SK-N-SH (cell line): ENCODE measurements around the gene PDIK1L. TPM values are rescaled to one million over a fixed set of nuclear protein-coding genes. Genes with fewer than 3 reads are reported as not detected.

ENCODE experiments used
- CTCF ChIA-PET: fragments of 300-600, 350-600 bp; formaldehyde crosslinking; extraction: SDS; loops from one replicate; lab custom pipeline; 2021; lab: Yijun Ruan, JAX
- POLR2A ChIA-PET: fragments of 350-600 bp; sonication (Branson Sonifier 250); formaldehyde crosslinking; extraction: SDS; loops from one replicate; lab custom pipeline; 2020; ENCODE audit warnings: antibody characterized with exemption, inconsistent platforms; lab: Yijun Ruan, JAX
- DNase-seq: peaks from one replicate; pipeline ENCODE4 v3.0.0; 2012
- H2AFZ ChIP-seq: fragments of 200-600 bp; sonication (generic); 2 replicates; pipeline ENCODE4 v1.8.1; 2016; ENCODE audit warnings: antibody characterized with exemption, mild to moderate bottlenecking, low read depth
- H3F3A ChIP-seq: fragments of 200-600 bp; sonication (generic); replicated peaks from 2 replicates; pipeline ENCODE3; 2016; ENCODE audit warnings: antibody characterized with exemption, mild to moderate bottlenecking; ENCODE audit not compliant: insufficient read depth
- H3K27ac ChIP-seq, 2 experiments: fragments of 200-500 bp in 1 of 2; fragments of 200-600 bp in 1 of 2; sonication (Bioruptor generic) in 1 of 2; sonication (generic), shearing (Covaris generic) in 1 of 2; 2 replicates each; pipeline versions ENCODE4 v1.5.1 to v1.6.1; 2014 to 2016; ENCODE audit warnings: low read depth in 2 of 2, inconsistent platforms in 1 of 2, low read length in 1 of 2, mild to moderate bottlenecking in 1 of 2, mixed read lengths in 1 of 2
- H3K27me3 ChIP-seq: fragments of 200-600 bp; sonication (generic), shearing (Covaris generic); 2 replicates; pipeline ENCODE4 v1.6.1; 2016; ENCODE audit warnings: mixed run types; ENCODE audit not compliant: insufficient read depth
- H3K36me3 ChIP-seq, 2 experiments: fragments of 200-500 bp in 1 of 2; fragments of 200-600 bp in 1 of 2; sonication (Bioruptor generic) in 1 of 2; sonication (generic) in 1 of 2; replicated peaks in 1 of 2; 2 replicates each; pipeline versions ENCODE3 to v1.5.1; 2014 to 2016; ENCODE audit warnings: low read length in 1 of 2, mild to moderate bottlenecking in 1 of 2; ENCODE audit not compliant: insufficient read depth in 2 of 2, control insufficient read depth in 1 of 2
- H3K4me1 ChIP-seq, 2 experiments: fragments of 200-500 bp in 1 of 2; fragments of 200-600 bp in 1 of 2; sonication (Bioruptor generic) in 1 of 2; sonication (generic), shearing (Covaris generic) in 1 of 2; 2 replicates each; pipeline versions ENCODE4 v1.5.1 to v1.6.1; 2014 to 2016; ENCODE audit warnings: low read depth in 1 of 2, low read length in 1 of 2, mixed run types in 1 of 2; ENCODE audit not compliant: insufficient read depth in 2 of 2, control insufficient read depth in 1 of 2
- H3K4me2 ChIP-seq: fragments of 200-600 bp; sonication (generic), shearing (Covaris generic); 2 replicates; pipeline ENCODE4 v1.6.1; 2017; ENCODE audit warnings: mixed run types
- H3K4me3 ChIP-seq, 2 experiments: fragments of 200-500 bp in 1 of 2; fragments of 200-600 bp in 1 of 2; sonication (Bioruptor generic) in 1 of 2; sonication (generic), shearing (Covaris generic) in 1 of 2; 2 replicates each; pipeline versions ENCODE4 v1.5.1 to v1.8.1; 2014 to 2016; ENCODE audit warnings: low read depth in 2 of 2, inconsistent platforms in 1 of 2, low read length in 1 of 2, mild to moderate bottlenecking in 1 of 2, mixed read lengths in 1 of 2, moderate library complexity in 1 of 2
- H3K79me2 ChIP-seq: fragments of 200-600 bp; sonication (generic); 2 replicates; pipeline ENCODE4 v1.8.1; 2017; ENCODE audit warnings: mild to moderate bottlenecking; ENCODE audit not compliant: insufficient read depth
- H3K9ac ChIP-seq: fragments of 200-600 bp; sonication (generic); 2 replicates; pipeline ENCODE4 v1.6.1; 2017; ENCODE audit warnings: mixed run types
- H3K9me2 ChIP-seq: fragments of 200-600 bp; sonication (generic); 2 replicates; pipeline ENCODE4 v1.6.1; 2017; ENCODE audit warnings: mixed run types
- H3K9me3 ChIP-seq: fragments of 200-600 bp; sonication (generic); 2 replicates; pipeline ENCODE4 v1.6.1; 2017; ENCODE audit warnings: mixed run types, mild to moderate bottlenecking, moderate library complexity
- H4K20me1 ChIP-seq: fragments of 200-600 bp; sonication (generic); 2 replicates; pipeline ENCODE4 v1.6.1; 2017; ENCODE audit warnings: mild to moderate bottlenecking, mixed run types; ENCODE audit not compliant: insufficient read depth
- ELF1 ChIP-seq: IDR thresholded peaks from 2 replicates; pipeline ENCODE4 v1.4.0; 2012
- EZH2phosphoT487 ChIP-seq: fragments of 200-600 bp; sonication (generic); IDR thresholded peaks from 2 replicates; pipeline ENCODE4 v1.6.1; 2017; ENCODE audit warnings: low read depth, mixed run types, mild to moderate bottlenecking, antibody characterized with exemption, moderate library complexity, borderline replicate concordance
- FOSL2 ChIP-seq: IDR thresholded peaks from 2 replicates; pipeline ENCODE4 v1.4.0; 2012; ENCODE audit warnings: low read depth, mild to moderate bottlenecking, moderate library complexity, borderline replicate concordance
- FOXJ3 ChIP-seq: sonication (generic); formaldehyde crosslinking; IDR thresholded peaks from 2 replicates; pipeline ENCODE4 v1.5.1; 2020; ENCODE audit warnings: mild to moderate bottlenecking, missing genetic modification reagents
- GABPA ChIP-seq: IDR thresholded peaks from 2 replicates; pipeline ENCODE4 v1.4.0; 2012; ENCODE audit warnings: low read depth, mild to moderate bottlenecking
- GATA2 ChIP-seq: sonication (generic); formaldehyde crosslinking; IDR thresholded peaks from 2 replicates; pipeline ENCODE4 v1.5.0; 2020; ENCODE audit warnings: mild to moderate bottlenecking, missing genetic modification reagents
- NFIC ChIP-seq: IDR thresholded peaks from 2 replicates; pipeline ENCODE4 v1.4.0; 2012; ENCODE audit warnings: borderline replicate concordance
- NRF1 ChIP-seq: IDR thresholded peaks from 2 replicates; pipeline ENCODE4 v1.6.1; 2012; ENCODE audit warnings: low read depth, mild to moderate bottlenecking, low read length
- RCOR1 ChIP-seq: fragments of 150-350 bp; IDR thresholded peaks from 2 replicates; pipeline ENCODE4 v1.6.1; 2017; ENCODE audit warnings: antibody characterized with exemption, low read length
- RXRA ChIP-seq: IDR thresholded peaks from 2 replicates; pipeline ENCODE4 v1.4.0; 2012; ENCODE audit warnings: low read depth, mild to moderate bottlenecking, borderline replicate concordance
- SIN3A ChIP-seq: IDR thresholded peaks from 2 replicates; pipeline ENCODE4 v1.6.1; 2012; ENCODE audit warnings: low read depth, mild to moderate bottlenecking, low read length, moderate library complexity, borderline replicate concordance
- SMC3 ChIP-seq: IDR thresholded peaks from 2 replicates; pipeline ENCODE4 v1.6.1; 2012; ENCODE audit warnings: low read depth, low read length, improper control_type of control experiment
- TEAD4 ChIP-seq: IDR thresholded peaks from 2 replicates; pipeline ENCODE4 v1.4.0; 2012; ENCODE audit warnings: mild to moderate bottlenecking, borderline replicate concordance; ENCODE audit not compliant: insufficient read depth
- whole genome bisulfite sequencing: methylation state at CpG from one replicate; pipeline ENCODE4 v1.1.6; 2017; ENCODE audit warnings: low lambda C conversion rate; 5-methylcytosine and 5-hydroxymethylcytosine counted together
- polyA plus RNA-seq, 3 experiments: library from polyadenylated mRNA; depleted of rRNA; stranded (reverse); fragments of >200 nt; gene quantifications; 2 replicates each; pipeline ENCODE4 v1.2.3, GENCODE V29; 2012
- TF ChIP-seq, protein P1 (sequence below): IDR thresholded peaks from 2 replicates; pipeline ENCODE4 v1.4.0; 2012; ENCODE audit warnings: low read depth, borderline replicate concordance
- TF ChIP-seq, protein P2 (sequence below): IDR thresholded peaks from 2 replicates; pipeline ENCODE4 v1.4.0; 2012; ENCODE audit warnings: low read depth
- TF ChIP-seq, protein P3 (sequence below): fragments of 150-350 bp; IDR thresholded peaks from 2 replicates; pipeline ENCODE4 v1.6.1; 2016; ENCODE audit warnings: mild to moderate bottlenecking, low read depth, low read length
- TF ChIP-seq, protein P4 (sequence below): IDR thresholded peaks from 2 replicates; pipeline ENCODE4 v1.4.0; 2012; ENCODE audit warnings: low read depth, borderline replicate concordance
- TF ChIP-seq, protein P5 (sequence below): IDR thresholded peaks from 2 replicates; pipeline ENCODE4; 2012
- TF ChIP-seq, protein P6 (sequence below): fragments of 150-350 bp; IDR thresholded peaks from 2 replicates; pipeline ENCODE4 v1.6.1; 2017; ENCODE audit warnings: antibody characterized with exemption, low read length, low read depth, borderline replicate concordance
- TF ChIP-seq, protein P7 (sequence below): fragments of 200-600 bp; sonication (generic); IDR thresholded peaks from 2 replicates; pipeline ENCODE4 v1.6.1; 2017; ENCODE audit warnings: antibody characterized with exemption, mild to moderate bottlenecking, moderate library complexity

The PDIK1L gene
- polyA plus RNA-seq, 1 of the 3 experiments (the other 2 are of a cell fraction), result 1.2 TPM

DNA sequence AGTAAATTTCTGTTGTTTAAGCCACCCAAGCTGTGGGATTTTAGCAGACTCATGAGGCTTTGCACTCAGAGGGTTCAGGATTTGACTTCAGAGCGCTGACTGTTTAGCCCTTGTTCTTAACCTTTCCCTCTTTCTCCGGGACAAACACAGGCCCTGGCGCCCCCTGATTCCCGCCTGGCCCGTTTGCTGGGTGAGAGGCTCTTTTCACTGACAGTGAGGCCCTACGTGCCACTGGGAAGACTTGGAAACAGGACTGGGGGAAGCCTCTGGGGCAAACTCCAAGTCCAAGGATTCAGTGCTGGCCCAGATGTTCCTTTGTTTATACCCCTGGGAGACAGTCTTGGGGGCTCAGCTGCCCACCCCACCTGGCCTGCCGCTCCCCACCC lies 32.5 kb upstream of the PDIK1L start:
- 71% methylated on average over 6 of the region's 7 CpGs for WGBS
- Histone ChIP-seq H3K4me2 (no peak overlapping the region), H3K36me3 (no peaks in the 10 kb centered on the region), H2AFZ (no peak overlapping the region), H3K9ac (no peak overlapping the region), H3F3A (no peaks in the 10 kb centered on the region), H3K27ac (no peak overlapping the region), H3K4me3 (no peak overlapping the region), H3K9me3 (no peaks in the 10 kb centered on the region), H3K79me2 (no peaks in the 10 kb centered on the region), H3K4me1 (no peaks in the 10 kb centered on the region), H4K20me1 (no peaks in the 10 kb centered on the region), H3K9me2 (no peaks in the 10 kb centered on the region), H3K27me3 (peaks cover 3% of the 10 kb centered on the region; the same call in 1 of the 2 replicates)
- no peak for DNase-seq
- CTCF ChIA-PET, result interaction anchor here (0.6 to 1.5 kb wide), 5 partner anchors 21 to 338 kb away, joined by 3 to 4 read pairs (median 3); no protein-coding TSS in a partner anchor
- POLR2A ChIA-PET, result no interaction called here
- TF ChIP-seq, protein P1, sequence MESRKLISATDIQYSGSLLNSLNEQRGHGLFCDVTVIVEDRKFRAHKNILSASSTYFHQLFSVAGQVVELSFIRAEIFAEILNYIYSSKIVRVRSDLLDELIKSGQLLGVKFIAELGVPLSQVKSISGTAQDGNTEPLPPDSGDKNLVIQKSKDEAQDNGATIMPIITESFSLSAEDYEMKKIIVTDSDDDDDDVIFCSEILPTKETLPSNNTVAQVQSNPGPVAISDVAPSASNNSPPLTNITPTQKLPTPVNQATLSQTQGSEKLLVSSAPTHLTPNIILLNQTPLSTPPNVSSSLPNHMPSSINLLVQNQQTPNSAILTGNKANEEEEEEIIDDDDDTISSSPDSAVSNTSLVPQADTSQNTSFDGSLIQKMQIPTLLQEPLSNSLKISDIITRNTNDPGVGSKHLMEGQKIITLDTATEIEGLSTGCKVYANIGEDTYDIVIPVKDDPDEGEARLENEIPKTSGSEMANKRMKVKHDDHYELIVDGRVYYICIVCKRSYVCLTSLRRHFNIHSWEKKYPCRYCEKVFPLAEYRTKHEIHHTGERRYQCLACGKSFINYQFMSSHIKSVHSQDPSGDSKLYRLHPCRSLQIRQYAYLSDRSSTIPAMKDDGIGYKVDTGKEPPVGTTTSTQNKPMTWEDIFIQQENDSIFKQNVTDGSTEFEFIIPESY, result no peak
- TF ChIP-seq, protein P2, sequence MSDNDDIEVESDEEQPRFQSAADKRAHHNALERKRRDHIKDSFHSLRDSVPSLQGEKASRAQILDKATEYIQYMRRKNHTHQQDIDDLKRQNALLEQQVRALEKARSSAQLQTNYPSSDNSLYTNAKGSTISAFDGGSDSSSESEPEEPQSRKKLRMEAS, result no peak
- TF ChIP-seq, protein P3, sequence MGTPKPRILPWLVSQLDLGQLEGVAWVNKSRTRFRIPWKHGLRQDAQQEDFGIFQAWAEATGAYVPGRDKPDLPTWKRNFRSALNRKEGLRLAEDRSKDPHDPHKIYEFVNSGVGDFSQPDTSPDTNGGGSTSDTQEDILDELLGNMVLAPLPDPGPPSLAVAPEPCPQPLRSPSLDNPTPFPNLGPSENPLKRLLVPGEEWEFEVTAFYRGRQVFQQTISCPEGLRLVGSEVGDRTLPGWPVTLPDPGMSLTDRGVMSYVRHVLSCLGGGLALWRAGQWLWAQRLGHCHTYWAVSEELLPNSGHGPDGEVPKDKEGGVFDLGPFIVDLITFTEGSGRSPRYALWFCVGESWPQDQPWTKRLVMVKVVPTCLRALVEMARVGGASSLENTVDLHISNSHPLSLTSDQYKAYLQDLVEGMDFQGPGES, result no peak
- TF ChIP-seq GATA2, result no peak
- no peak for TF ChIP-seq NRF1
- TF ChIP-seq, protein P4, sequence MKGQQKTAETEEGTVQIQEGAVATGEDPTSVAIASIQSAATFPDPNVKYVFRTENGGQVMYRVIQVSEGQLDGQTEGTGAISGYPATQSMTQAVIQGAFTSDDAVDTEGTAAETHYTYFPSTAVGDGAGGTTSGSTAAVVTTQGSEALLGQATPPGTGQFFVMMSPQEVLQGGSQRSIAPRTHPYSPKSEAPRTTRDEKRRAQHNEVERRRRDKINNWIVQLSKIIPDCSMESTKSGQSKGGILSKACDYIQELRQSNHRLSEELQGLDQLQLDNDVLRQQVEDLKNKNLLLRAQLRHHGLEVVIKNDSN, result no peak
- TF ChIP-seq SMC3, result no peak
- no peak for TF ChIP-seq RXRA
- TF ChIP-seq SIN3A, result no peak
- no peak for TF ChIP-seq FOSL2
- TF ChIP-seq, protein P5, sequence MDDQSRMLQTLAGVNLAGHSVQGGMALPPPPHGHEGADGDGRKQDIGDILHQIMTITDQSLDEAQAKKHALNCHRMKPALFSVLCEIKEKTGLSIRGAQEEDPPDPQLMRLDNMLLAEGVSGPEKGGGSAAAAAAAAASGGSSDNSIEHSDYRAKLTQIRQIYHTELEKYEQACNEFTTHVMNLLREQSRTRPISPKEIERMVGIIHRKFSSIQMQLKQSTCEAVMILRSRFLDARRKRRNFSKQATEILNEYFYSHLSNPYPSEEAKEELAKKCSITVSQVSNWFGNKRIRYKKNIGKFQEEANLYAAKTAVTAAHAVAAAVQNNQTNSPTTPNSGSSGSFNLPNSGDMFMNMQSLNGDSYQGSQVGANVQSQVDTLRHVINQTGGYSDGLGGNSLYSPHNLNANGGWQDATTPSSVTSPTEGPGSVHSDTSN, result no peak
- no peak for TF ChIP-seq ELF1
- TF ChIP-seq, protein P6, sequence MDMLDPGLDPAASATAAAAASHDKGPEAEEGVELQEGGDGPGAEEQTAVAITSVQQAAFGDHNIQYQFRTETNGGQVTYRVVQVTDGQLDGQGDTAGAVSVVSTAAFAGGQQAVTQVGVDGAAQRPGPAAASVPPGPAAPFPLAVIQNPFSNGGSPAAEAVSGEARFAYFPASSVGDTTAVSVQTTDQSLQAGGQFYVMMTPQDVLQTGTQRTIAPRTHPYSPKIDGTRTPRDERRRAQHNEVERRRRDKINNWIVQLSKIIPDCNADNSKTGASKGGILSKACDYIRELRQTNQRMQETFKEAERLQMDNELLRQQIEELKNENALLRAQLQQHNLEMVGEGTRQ, result no peak
- TF ChIP-seq NFIC, result no peak
- no peak for TF ChIP-seq GABPA
- TF ChIP-seq RCOR1, result no peak
- TF ChIP-seq FOXJ3 (CRISPR knock-in tag), result no peak
- TF ChIP-seq, protein P7, sequence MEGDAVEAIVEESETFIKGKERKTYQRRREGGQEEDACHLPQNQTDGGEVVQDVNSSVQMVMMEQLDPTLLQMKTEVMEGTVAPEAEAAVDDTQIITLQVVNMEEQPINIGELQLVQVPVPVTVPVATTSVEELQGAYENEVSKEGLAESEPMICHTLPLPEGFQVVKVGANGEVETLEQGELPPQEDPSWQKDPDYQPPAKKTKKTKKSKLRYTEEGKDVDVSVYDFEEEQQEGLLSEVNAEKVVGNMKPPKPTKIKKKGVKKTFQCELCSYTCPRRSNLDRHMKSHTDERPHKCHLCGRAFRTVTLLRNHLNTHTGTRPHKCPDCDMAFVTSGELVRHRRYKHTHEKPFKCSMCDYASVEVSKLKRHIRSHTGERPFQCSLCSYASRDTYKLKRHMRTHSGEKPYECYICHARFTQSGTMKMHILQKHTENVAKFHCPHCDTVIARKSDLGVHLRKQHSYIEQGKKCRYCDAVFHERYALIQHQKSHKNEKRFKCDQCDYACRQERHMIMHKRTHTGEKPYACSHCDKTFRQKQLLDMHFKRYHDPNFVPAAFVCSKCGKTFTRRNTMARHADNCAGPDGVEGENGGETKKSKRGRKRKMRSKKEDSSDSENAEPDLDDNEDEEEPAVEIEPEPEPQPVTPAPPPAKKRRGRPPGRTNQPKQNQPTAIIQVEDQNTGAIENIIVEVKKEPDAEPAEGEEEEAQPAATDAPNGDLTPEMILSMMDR, result no peak
- no peak for TF ChIP-seq TEAD4
- no peak for TF ChIP-seq EZH2phosphoT487
